Activated B cell treated with CpG ODN at 0.5 μM for 24 hours (primary cell): Measurements from ENCODE around the gene PDLIM1. TPM values are rescaled to one million over a fixed set of nuclear protein-coding genes. Genes with fewer than 3 reads are reported as not detected.

ENCODE experiments used
- ATAC-seq: fragments of 200-7000 bp; cut with Tn5 transposase; one replicate; pipeline ENCODE4 v1.10.0; 2021; ENCODE audit warnings: low read depth, mild to moderate bottlenecking, moderate library complexity
- CTCF ChIA-PET: fragments of 350-600 bp; sonication (Branson Sonifier 250); formaldehyde crosslinking; loops from one replicate; lab custom pipeline; 2021; ENCODE audit warnings: antibody characterized with exemption; lab: Charles Lee
- POLR2A ChIA-PET: fragments of 350-600 bp; sonication (Branson Sonifier 250); formaldehyde crosslinking; loops from one replicate; lab custom pipeline; 2021; ENCODE audit warnings: antibody characterized with exemption; lab: Charles Lee
- DNase-seq: peaks from one replicate; pipeline ENCODE4 v3.0.0; 2022
- H3K27ac Mint-ChIP-seq: one replicate; pipeline ENCODE4 v1.8.0; 2020; ENCODE audit warnings: mixed read lengths
- H3K27me3 Mint-ChIP-seq: one replicate; pipeline ENCODE4 v1.8.0; 2021; ENCODE audit warnings: mixed read lengths
- H3K36me3 Mint-ChIP-seq: one replicate; pipeline ENCODE4 v1.8.0; 2021; ENCODE audit warnings: low read depth, mixed read lengths
- H3K4me1 Mint-ChIP-seq: one replicate; pipeline ENCODE4 v1.8.0; 2021; ENCODE audit warnings: mixed read lengths
- H3K4me3 Mint-ChIP-seq: one replicate; pipeline ENCODE4 v1.8.0; 2020; ENCODE audit warnings: mild to moderate bottlenecking, mixed read lengths
- H3K9me3 Mint-ChIP-seq: one replicate; pipeline ENCODE4 v1.8.0; 2020; ENCODE audit warnings: mixed read lengths
- intact Hi-C: fragments of 100-400 bp; cut with micrococcal nuclease; formaldehyde crosslinking; loops from one replicate; pipeline ENCODE4 v1.15.1; 2024
- total RNA-seq: library from RNA; stranded (reverse); gene quantifications from 2 replicates; pipeline ENCODE4 v1.2.3, GENCODE V29; 2022
- TF ChIP-seq, protein P1 (sequence below): fragments of 200-600 bp; IDR thresholded peaks from one replicate; pipeline ENCODE4 v1.8.0; 2022; ENCODE audit warnings: antibody characterized with exemption, mild to moderate bottlenecking

Gene PDLIM1
- total RNA-seq, 1 donor from 2014 or later = 141 TPM

DNA sequence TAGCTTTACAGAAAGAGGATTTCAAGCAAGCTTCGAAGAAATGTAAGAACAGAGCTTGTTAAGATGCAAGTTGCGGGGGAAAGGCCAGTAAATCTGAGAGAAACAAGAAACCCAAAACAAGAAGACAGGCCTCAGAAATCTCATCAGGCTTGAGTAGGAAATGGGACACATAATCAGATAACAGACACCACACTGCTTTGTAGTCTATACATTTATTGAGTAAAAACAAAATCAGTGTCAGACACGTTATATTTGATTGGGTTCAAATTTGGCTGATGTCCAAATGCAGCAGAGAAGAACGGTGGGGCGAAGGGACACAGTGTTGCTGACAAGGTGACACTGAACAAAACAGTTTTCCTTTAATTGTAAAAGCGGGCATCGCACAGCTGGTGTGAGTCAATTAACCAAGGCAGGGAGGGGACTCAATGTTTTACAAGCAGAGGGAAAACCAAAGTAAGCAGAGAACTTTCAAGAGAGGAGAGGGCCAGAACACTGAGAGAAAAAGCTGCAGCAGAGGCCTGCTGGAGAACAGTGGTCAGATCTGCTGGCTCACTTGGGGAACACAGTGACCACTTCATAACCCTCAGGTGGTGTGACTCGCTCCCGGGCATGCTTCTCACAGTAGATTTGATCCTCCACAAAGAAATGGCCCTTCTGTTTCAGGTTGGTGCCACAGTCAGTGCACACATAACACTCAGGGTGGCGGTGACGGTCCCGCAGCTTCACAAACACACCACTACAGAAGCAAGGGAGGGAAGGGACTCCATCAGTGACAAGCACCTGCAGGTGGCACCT is 53.2 kb downstream of the PDLIM1 start:
- H3K4me1 Mint-ChIP-seq = peaks cover 22% of the 10 kb centered on the region
- peaks cover 76% of the 10 kb centered on the region for H3K36me3 Mint-ChIP-seq
- POLR2A ChIA-PET = no interaction called here
- H3K4me3 Mint-ChIP-seq = no peak overlapping the region
- no peak for ATAC-seq
- TF ChIP-seq, protein P1, sequence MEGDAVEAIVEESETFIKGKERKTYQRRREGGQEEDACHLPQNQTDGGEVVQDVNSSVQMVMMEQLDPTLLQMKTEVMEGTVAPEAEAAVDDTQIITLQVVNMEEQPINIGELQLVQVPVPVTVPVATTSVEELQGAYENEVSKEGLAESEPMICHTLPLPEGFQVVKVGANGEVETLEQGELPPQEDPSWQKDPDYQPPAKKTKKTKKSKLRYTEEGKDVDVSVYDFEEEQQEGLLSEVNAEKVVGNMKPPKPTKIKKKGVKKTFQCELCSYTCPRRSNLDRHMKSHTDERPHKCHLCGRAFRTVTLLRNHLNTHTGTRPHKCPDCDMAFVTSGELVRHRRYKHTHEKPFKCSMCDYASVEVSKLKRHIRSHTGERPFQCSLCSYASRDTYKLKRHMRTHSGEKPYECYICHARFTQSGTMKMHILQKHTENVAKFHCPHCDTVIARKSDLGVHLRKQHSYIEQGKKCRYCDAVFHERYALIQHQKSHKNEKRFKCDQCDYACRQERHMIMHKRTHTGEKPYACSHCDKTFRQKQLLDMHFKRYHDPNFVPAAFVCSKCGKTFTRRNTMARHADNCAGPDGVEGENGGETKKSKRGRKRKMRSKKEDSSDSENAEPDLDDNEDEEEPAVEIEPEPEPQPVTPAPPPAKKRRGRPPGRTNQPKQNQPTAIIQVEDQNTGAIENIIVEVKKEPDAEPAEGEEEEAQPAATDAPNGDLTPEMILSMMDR = no peak
- H3K27me3 Mint-ChIP-seq = no peaks in the 10 kb centered on the region
- peaks cover 4% of the 10 kb centered on the region for H3K9me3 Mint-ChIP-seq
- CTCF ChIA-PET = interaction anchor here (1.3 kb wide), 1 partner anchor 127 kb away, joined by 3 read pairs; no protein-coding TSS in a partner anchor
- no peak for DNase-seq
- H3K27ac Mint-ChIP-seq = peak overlapping the region; percentile 81
- intact Hi-C loops = no loop called here

DNA sequence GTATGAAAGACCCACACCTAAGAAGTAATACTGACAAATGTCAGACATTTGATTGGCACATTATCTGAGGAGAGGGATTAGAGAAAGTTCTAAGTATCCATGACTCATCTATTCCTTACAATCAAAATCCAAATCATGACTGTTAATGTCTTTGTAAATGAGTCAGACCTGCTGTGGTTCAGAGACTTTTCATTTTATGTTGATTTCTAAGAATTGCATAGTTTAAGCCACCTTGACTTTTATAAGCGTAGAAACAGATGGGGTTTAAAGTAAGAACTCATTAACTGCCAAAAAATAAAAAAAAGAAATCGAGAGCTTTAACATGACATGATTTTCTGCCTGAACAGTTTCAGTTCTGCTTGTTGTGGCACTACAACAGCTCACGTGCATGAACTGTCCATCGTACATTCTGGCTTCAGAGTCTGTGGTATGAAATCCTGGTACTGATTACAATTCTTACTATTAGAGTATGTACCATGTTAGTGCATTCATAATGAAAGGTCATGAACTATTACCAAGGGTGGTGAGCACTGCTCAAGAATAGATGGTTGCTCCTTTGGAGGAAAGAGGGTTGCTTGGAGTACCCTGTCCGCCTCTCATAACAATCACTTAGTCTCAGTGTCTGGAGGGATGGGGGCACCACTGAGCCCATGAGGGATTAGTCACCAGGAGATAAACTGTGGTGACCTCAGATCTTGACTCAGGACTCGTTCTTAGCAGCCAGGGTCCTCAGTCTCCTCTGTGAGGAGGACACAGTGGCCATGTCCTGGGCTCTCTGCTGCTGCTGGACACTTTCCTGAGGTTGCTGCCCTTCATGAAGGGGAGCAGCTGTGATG is 54.5 kb downstream of the PDLIM1 start:
- TF ChIP-seq, protein P1 = no peak
- ChIA-PET CTCF (interaction anchor here (1.3 kb wide), 1 partner anchor 127 kb away, joined by 7 read pairs; no protein-coding TSS in a partner anchor), POLR2A (no interaction called here)
- Mint-ChIP-seq H3K27me3 (no peaks in the 10 kb centered on the region), H3K9me3 (peaks cover 4% of the 10 kb centered on the region), H3K27ac (peak overlapping the region; percentile 81), H3K36me3 (peaks cover 75% of the 10 kb centered on the region), H3K4me3 (peak overlapping the region; percentile 38), H3K4me1 (peaks cover 24% of the 10 kb centered on the region)
- peak; percentile 81 for ATAC-seq
- DNase-seq = no peak
- intact Hi-C loops = loop anchor here (1.0 kb wide), 1 partner anchor 57 kb away; no protein-coding TSS in a partner anchor

DNA sequence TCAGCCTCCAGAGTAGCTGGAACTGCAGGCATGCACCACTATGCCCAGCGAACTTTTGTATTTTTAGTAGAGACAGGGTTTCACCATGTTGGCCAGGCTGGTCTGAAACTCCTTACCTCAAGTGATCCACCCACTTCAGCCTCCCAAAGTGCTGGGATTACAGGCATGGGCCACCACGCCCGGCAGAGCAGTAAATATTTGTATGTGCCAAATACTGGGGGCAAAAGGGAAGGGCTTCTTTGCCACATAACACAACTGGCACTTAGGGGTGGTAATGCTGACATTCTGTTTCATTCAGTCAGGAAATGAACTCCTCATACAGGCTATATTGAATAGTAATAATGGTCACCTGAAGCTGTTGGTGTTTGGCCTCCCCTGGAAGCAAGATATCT is 55.1 kb downstream of the PDLIM1 start:
- ChIA-PET POLR2A (no interaction called here), CTCF (interaction anchor here (1.3 kb wide), 1 partner anchor 127 kb away, joined by 7 read pairs; no protein-coding TSS in a partner anchor)
- no peaks in the 10 kb centered on the region for H3K27me3 Mint-ChIP-seq
- H3K36me3 Mint-ChIP-seq = peaks cover 79% of the 10 kb centered on the region
- H3K4me3 Mint-ChIP-seq = no peak overlapping the region
- peak overlapping the region; percentile 81 for H3K27ac Mint-ChIP-seq
- TF ChIP-seq, protein P1 = no peak
- intact Hi-C loops = loop anchor here (1.0 kb wide), 1 partner anchor 58 kb away; no protein-coding TSS in a partner anchor
- peaks cover 4% of the 10 kb centered on the region for H3K9me3 Mint-ChIP-seq
- H3K4me1 Mint-ChIP-seq = peaks cover 30% of the 10 kb centered on the region
- no peak for ATAC-seq
- DNase-seq = no peak

DNA sequence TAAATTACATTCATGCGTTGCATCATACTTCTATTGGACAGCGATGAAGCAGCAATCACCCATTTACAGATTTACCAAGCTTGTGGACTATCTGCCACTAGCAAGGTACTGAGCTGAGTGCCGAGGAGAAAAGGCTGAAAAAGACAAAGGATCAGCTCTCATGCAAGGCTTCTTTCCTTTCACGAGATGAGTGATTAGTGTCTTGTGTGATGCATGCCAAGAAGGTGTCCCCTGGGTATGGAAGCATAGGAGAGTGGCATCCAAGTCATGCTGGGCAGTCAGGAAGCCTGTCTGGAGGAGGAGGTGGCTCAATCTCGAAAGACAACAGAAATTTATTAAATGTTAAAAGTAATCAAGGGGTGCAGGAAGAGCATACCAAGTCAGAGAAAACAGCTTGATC is 55.9 kb downstream of the PDLIM1 start:
- no peaks in the 10 kb centered on the region for H3K9me3 Mint-ChIP-seq
- intact Hi-C loops = no loop called here
- H3K27ac Mint-ChIP-seq = no peak overlapping the region
- ChIA-PET CTCF (interaction anchor here (0.5 to 2.4 kb wide), 2 partner anchors 9 to 1709 kb away, joined by 3 to 11 read pairs; no protein-coding TSS in a partner anchor), POLR2A (interaction anchor here (0.7 kb wide), 2 partner anchors 9 to 28 kb away, joined by 4 to 8 read pairs; no protein-coding TSS in a partner anchor)
- DNase-seq (no peak), ATAC-seq (no peak)
- TF ChIP-seq, protein P1 = no peak
- peaks cover 36% of the 10 kb centered on the region for H3K4me1 Mint-ChIP-seq
- no peak overlapping the region for H3K4me3 Mint-ChIP-seq
- no peaks in the 10 kb centered on the region for H3K27me3 Mint-ChIP-seq
- H3K36me3 Mint-ChIP-seq = peaks cover 76% of the 10 kb centered on the region
